ENCODE measurements around the gene CDCA5. TPM values are rescaled to one million over a fixed set of nuclear protein-coding genes. Genes with fewer than 3 reads are reported as not detected.

Gene CDCA5
- total RNA-seq, 1 experiment from 2014 or later = 92.9 TPM

DNA sequence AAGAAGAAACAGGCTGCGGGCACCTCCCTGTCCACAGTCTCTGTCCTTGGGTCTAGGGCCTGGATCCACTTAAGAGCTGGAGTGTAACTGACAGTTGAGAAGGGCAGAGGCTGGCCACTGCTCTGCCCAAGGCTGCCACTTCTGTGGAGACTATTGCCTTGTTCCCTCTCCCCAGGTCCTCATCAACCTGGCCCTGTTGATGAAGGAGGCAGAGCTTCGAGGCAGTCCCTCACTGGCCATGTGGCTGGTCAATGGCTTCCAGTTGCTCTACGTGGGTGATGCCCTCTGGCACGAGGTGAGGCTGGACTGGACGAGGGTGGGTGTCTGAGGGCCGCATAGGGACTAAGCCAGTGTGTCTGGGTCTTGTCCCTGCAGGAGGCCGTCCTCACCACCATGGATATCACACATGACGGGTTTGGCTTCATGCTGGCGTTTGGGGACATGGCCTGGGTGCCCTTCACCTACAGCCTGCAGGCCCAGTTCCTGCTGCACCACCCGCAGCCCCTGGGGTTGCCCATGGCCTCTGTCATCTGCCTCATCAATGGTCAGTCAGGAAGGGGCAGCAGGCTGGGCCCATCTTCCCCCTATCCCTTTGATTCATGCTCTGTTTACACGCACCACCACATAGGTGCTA, 30.8 kb upstream of the CDCA5 start:
- ATAC-seq (no peak), DNase-seq (ENCODE audit: low read depth, low spot score) (no peak)
- Histone ChIP-seq H3K27me3 (ENCODE audit: control insufficient read depth, insufficient read depth, low read length) (no peaks in the 10 kb centered on the region), H3K4me3 (ENCODE audit: low read depth in 2 of 2, low read length in 2 of 2) (no peak overlapping the region), H3K36me3 (ENCODE audit: control insufficient read depth, insufficient read depth, low read length) (no peaks in the 10 kb centered on the region), H3K27ac (ENCODE audit: low read length) (no peak overlapping the region), H3K9me3 (ENCODE audit: control insufficient read depth, insufficient read depth, low read depth, low read length) (no peaks in the 10 kb centered on the region), H3K4me1 (ENCODE audit: control insufficient read depth, insufficient read depth, low read length) (peaks cover 30% of the 10 kb centered on the region)
- ChIA-PET POLR2A (no interaction called here), CTCF (no interaction called here)
- intact Hi-C loops (cut with micrococcal nuclease; ENCODE audit: unreplicated experiment) (loop anchor here (10.0 kb wide), 1 partner anchor 270 kb away; the partner anchor contains the start of gene CDC42BPG), in situ Hi-C loops (cut with HindIII; ENCODE audit: low pct_unique_long_range_greater_than_20kb, low sequenced_read_pairs) (no loop called here)
- BruUV-seq (replicated peaks) = no TSS peak
- TF ChIP-seq SIN3A (IDR thresholded peaks at IDR 0.05; ENCODE audit: borderline replicate concordance, insufficient read depth, low read depth, low read length) (no peak), POLR2AphosphoS5 (IDR thresholded peaks at IDR 0.05; ENCODE audit: low read depth, low read length) (peak; percentile 46; the same call in 1 of the 2 replicates), TCF7L2 (IDR thresholded peaks at IDR 0.05; ENCODE audit: low read depth, low read length) (no peak)
- TF ChIP-seq, protein P1, sequence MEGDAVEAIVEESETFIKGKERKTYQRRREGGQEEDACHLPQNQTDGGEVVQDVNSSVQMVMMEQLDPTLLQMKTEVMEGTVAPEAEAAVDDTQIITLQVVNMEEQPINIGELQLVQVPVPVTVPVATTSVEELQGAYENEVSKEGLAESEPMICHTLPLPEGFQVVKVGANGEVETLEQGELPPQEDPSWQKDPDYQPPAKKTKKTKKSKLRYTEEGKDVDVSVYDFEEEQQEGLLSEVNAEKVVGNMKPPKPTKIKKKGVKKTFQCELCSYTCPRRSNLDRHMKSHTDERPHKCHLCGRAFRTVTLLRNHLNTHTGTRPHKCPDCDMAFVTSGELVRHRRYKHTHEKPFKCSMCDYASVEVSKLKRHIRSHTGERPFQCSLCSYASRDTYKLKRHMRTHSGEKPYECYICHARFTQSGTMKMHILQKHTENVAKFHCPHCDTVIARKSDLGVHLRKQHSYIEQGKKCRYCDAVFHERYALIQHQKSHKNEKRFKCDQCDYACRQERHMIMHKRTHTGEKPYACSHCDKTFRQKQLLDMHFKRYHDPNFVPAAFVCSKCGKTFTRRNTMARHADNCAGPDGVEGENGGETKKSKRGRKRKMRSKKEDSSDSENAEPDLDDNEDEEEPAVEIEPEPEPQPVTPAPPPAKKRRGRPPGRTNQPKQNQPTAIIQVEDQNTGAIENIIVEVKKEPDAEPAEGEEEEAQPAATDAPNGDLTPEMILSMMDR (IDR thresholded peaks at IDR 0.05) = no peak
- TF ChIP-seq, protein P2, sequence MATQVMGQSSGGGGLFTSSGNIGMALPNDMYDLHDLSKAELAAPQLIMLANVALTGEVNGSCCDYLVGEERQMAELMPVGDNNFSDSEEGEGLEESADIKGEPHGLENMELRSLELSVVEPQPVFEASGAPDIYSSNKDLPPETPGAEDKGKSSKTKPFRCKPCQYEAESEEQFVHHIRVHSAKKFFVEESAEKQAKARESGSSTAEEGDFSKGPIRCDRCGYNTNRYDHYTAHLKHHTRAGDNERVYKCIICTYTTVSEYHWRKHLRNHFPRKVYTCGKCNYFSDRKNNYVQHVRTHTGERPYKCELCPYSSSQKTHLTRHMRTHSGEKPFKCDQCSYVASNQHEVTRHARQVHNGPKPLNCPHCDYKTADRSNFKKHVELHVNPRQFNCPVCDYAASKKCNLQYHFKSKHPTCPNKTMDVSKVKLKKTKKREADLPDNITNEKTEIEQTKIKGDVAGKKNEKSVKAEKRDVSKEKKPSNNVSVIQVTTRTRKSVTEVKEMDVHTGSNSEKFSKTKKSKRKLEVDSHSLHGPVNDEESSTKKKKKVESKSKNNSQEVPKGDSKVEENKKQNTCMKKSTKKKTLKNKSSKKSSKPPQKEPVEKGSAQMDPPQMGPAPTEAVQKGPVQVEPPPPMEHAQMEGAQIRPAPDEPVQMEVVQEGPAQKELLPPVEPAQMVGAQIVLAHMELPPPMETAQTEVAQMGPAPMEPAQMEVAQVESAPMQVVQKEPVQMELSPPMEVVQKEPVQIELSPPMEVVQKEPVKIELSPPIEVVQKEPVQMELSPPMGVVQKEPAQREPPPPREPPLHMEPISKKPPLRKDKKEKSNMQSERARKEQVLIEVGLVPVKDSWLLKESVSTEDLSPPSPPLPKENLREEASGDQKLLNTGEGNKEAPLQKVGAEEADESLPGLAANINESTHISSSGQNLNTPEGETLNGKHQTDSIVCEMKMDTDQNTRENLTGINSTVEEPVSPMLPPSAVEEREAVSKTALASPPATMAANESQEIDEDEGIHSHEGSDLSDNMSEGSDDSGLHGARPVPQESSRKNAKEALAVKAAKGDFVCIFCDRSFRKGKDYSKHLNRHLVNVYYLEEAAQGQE (IDR thresholded peaks at IDR 0.05; ENCODE audit: insufficient read depth in 1 of 2, low read depth in 2 of 2, low read length in 1 of 2) = no peak

DNA sequence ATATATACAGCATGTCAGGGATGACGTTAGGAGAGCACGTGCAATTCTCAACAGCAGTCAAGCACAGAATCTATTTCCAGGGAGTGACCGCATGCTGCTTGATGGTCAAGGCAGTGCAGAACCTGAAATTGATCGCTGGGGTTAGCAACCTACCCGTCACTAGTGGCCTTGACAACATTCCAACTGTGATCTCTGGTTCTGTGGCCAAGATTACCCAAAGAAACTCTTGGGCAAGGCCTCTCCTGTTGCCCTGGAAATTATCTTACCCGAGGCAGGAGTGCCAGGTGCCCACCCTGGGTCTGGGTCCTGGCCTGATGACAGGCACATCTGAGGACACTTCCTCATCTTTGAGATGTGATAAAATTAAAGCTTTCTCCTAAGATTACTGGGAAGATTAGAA, 30.0 kb upstream of the CDCA5 start:
- TF ChIP-seq TCF7L2 (IDR thresholded peaks at IDR 0.05; ENCODE audit: low read depth, low read length) = no peak
- TF ChIP-seq, protein P2 (IDR thresholded peaks at IDR 0.05; ENCODE audit: insufficient read depth in 1 of 2, low read depth in 2 of 2, low read length in 1 of 2) = no peak
- TF ChIP-seq POLR2AphosphoS5 (IDR thresholded peaks at IDR 0.05; ENCODE audit: low read depth, low read length) = no peak
- TF ChIP-seq, protein P1 (IDR thresholded peaks at IDR 0.05) = no peak
- no peak for TF ChIP-seq SIN3A (IDR thresholded peaks at IDR 0.05; ENCODE audit: borderline replicate concordance, insufficient read depth, low read depth, low read length)
- ATAC-seq = no peak
- in situ Hi-C loops (cut with HindIII; ENCODE audit: low pct_unique_long_range_greater_than_20kb, low sequenced_read_pairs) = no loop called here
- no peaks in the 10 kb centered on the region for H3K27me3 ChIP-seq (ENCODE audit: control insufficient read depth, insufficient read depth, low read length)
- H3K9me3 ChIP-seq (ENCODE audit: control insufficient read depth, insufficient read depth, low read depth, low read length) = no peaks in the 10 kb centered on the region
- H3K4me1 ChIP-seq (ENCODE audit: control insufficient read depth, insufficient read depth, low read length) = peaks cover 30% of the 10 kb centered on the region
- no peaks in the 10 kb centered on the region for H3K36me3 ChIP-seq (ENCODE audit: control insufficient read depth, insufficient read depth, low read length)
- TSS peak; percentile 70 for BruUV-seq (replicated peaks)
- DNase-seq (ENCODE audit: low read depth, low spot score) = no peak
- POLR2A ChIA-PET = interaction anchor here (0.6 kb wide), 1 partner anchor 12 kb away, joined by 7 read pairs; no protein-coding TSS in a partner anchor
- H3K27ac ChIP-seq (ENCODE audit: low read length) = no peak overlapping the region
- H3K4me3 ChIP-seq (ENCODE audit: low read depth in 2 of 2, low read length in 2 of 2) = no peak overlapping the region
- intact Hi-C loops (cut with micrococcal nuclease; ENCODE audit: unreplicated experiment) = loop anchor here (10.0 kb wide), 1 partner anchor 269 kb away; the partner anchor contains the start of gene CDC42BPG
- CTCF ChIA-PET = interaction anchor here (0.7 kb wide), 1 partner anchor 203 kb away, joined by 3 read pairs; no protein-coding TSS in a partner anchor

All from Panc1 (cell line).